Bone marrow (tissue), 2 donors: ENCODE results near the gene TMEM125.

ENCODE experiments used
- DNase-seq, 2 donors: peaks; one replicate each; lab custom pipeline; 2025; lab: John Stamatoyannopoulos, UW

TMEM125 gene

GRCh38 chr1:43293896-43294760 lies 24.3 kb downstream of the TMEM125 start:
- peak in 1 of 2 donors; percentile 1 for DNase-seq

- no peak for DNase-seq
Measured at GRCh38 chr1:43294761-43295160, 25.0 kb downstream of the TMEM125 start.

GRCh38 chr1:43296207-43296606 lies 26.4 kb downstream of the TMEM125 start:
- DNase-seq: no peak

- DNase-seq: no peak
Measured at GRCh38 chr1:43298055-43298454, 28.3 kb downstream of the TMEM125 start.

- DNase-seq: no peak
Measured at GRCh38 chr1:43299101-43299500, 29.3 kb downstream of the TMEM125 start.

GRCh38 chr1:43300378-43301094 lies 30.8 kb downstream of the TMEM125 start, which contains the start of gene TIE1:
Gene TIE1 (plus strand): TSS chr1:43300982. CDS start chr1:43301072, 90 bp downstream.
- DNase-seq: peak in 1 of 2 donors; percentile 1

GRCh38 chr1:43302201-43302600 lies 32.4 kb downstream of the TMEM125 start:
- DNase-seq: no peak

- no peak for DNase-seq
Measured at GRCh38 chr1:43302721-43303470, 33.1 kb downstream of the TMEM125 start.

GRCh38 chr1:43303471-43304313 lies 33.9 kb downstream of the TMEM125 start:
- DNase-seq: no peak

GRCh38 chr1:43304314-43304681 lies 34.5 kb downstream of the TMEM125 start:
- peak in 1 of 2 donors; percentile 27 for DNase-seq

GRCh38 chr1:43304771-43305300 lies 35.1 kb downstream of the TMEM125 start:
- DNase-seq: no peak

GRCh38 chr1:43305461-43305860 lies 35.7 kb downstream of the TMEM125 start:
- DNase-seq: no peak

- DNase-seq: no peak
Measured at GRCh38 chr1:43305926-43306687, 36.3 kb downstream of the TMEM125 start.

- no peak for DNase-seq
Measured at GRCh38 chr1:43306688-43307457, 37.1 kb downstream of the TMEM125 start.

- DNase-seq: no peak
Measured at GRCh38 chr1:43307458-43308158, 37.8 kb downstream of the TMEM125 start.

GRCh38 chr1:43308635-43309404 lies 39.0 kb downstream of the TMEM125 start:
- no peak for DNase-seq

GRCh38 chr1:43309405-43310025 lies 39.7 kb downstream of the TMEM125 start:
- no peak for DNase-seq

- no peak for DNase-seq
Measured at GRCh38 chr1:43311521-43311920, 41.7 kb downstream of the TMEM125 start.
